Measurements from ENCODE around the gene ENO1.

GRCh38 chr1:8825985-8826481, 52.5 kb downstream of the ENO1 start:
- TF ChIP-seq, protein P1, sequence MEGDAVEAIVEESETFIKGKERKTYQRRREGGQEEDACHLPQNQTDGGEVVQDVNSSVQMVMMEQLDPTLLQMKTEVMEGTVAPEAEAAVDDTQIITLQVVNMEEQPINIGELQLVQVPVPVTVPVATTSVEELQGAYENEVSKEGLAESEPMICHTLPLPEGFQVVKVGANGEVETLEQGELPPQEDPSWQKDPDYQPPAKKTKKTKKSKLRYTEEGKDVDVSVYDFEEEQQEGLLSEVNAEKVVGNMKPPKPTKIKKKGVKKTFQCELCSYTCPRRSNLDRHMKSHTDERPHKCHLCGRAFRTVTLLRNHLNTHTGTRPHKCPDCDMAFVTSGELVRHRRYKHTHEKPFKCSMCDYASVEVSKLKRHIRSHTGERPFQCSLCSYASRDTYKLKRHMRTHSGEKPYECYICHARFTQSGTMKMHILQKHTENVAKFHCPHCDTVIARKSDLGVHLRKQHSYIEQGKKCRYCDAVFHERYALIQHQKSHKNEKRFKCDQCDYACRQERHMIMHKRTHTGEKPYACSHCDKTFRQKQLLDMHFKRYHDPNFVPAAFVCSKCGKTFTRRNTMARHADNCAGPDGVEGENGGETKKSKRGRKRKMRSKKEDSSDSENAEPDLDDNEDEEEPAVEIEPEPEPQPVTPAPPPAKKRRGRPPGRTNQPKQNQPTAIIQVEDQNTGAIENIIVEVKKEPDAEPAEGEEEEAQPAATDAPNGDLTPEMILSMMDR (IDR thresholded peaks at IDR 0.05), result no peak
- TF ChIP-seq POLR2AphosphoS5 (IDR thresholded peaks at IDR 0.05) (no peak), POLR2A (IDR thresholded peaks at IDR 0.05) (no peak), EP300 (IDR thresholded peaks at IDR 0.05; ENCODE audit: low read depth) (no peak)
